Testis (tissue), 2 donors: ENCODE data around the gene ANO2.

Source experiments
- CTCF ChIP-seq, 3 experiments: fragments of 450-650 bp in 2 of 3; fragments of 200-600 bp in 1 of 3; sonication (generic) in 1 of 3; IDR thresholded peaks; one replicate each; pipeline ENCODE4 v1.5.1; 2016 to 2019; ENCODE audit warnings: antibody characterized with exemption in 3 of 3, mild to moderate bottlenecking in 2 of 3, moderate library complexity in 1 of 3
- POLR2A ChIP-seq: fragments of 450-650 bp; IDR thresholded peaks from one replicate; pipeline ENCODE4 v1.6.1; 2017; ENCODE audit warnings: antibody characterized with exemption, mild to moderate bottlenecking, moderate library complexity

DNA sequence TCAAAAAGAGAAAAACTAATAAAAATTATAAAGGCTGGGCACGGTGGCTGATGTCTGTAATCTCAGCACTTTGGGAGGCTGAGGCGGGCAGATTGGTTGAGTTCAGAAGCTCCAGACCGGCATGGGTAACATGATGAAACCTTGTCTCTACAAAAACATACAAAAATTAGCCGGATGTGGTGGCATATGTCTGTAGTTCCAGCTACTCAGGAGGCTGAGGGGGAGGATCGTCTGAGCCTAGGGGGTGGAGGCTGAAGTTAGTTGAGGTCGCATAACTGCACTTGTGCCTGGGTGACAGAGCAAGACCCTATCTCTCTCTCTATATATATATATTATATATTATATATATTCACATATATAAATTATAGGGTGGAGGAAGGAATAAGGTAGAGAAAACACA lies 32.5 kb upstream of the ANO2 start:
- TF ChIP-seq CTCF (IDR thresholded peaks at IDR 0.05) (no peak), POLR2A (no peak)
